ENCODE data around the gene CDC6.
A peak's percentile ranks its signal among the peaks of the same experiment; 100 is the strongest.

CDC6 gene

DNA sequence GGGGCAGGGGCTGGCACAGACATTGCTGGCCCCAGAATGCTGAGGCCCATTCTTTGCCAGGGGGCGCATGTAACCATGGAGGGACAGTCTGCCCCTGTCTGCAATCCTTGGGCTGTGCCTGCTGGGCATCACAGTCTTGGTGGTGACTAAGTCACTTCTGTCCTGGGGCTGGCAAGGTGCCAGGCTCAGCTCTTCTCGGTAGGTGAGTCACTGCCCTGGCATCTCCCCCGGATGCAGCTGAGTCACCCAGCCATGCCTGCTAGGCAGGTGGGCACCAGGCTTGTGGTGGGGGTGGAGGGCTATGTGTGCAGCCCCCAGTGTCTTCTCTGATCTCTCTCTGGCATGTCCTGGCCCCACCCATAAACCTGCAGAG, 26.9 kb downstream of the CDC6 start:
- DNase-seq (ENCODE audit: low read depth): peak; percentile 70

DNA sequence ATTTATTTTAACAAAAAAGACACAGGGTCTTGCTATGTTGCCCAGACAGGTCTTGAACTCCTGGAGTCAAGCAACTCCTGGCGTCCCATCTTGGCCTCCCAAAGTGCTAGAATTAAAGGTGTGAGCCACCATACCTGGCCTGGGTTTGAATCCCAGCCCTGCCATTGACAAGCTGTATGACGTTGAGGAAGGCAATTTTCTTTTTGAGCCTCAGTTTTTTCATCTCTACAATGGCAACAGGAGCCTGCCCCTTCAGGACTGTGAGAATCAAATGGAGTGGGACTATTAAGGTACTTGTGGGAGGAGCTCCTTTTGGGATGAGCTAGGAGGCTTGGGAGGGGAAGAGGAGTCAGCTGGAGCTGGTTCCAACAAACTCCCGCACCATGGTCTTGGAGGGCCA, 27.5 kb downstream of the CDC6 start:
- TF ChIP-seq, protein P1, sequence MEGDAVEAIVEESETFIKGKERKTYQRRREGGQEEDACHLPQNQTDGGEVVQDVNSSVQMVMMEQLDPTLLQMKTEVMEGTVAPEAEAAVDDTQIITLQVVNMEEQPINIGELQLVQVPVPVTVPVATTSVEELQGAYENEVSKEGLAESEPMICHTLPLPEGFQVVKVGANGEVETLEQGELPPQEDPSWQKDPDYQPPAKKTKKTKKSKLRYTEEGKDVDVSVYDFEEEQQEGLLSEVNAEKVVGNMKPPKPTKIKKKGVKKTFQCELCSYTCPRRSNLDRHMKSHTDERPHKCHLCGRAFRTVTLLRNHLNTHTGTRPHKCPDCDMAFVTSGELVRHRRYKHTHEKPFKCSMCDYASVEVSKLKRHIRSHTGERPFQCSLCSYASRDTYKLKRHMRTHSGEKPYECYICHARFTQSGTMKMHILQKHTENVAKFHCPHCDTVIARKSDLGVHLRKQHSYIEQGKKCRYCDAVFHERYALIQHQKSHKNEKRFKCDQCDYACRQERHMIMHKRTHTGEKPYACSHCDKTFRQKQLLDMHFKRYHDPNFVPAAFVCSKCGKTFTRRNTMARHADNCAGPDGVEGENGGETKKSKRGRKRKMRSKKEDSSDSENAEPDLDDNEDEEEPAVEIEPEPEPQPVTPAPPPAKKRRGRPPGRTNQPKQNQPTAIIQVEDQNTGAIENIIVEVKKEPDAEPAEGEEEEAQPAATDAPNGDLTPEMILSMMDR (conservative IDR thresholded peaks at IDR 0.05; ENCODE audit: low read depth, low read length): no peak
- H3K4me3 ChIP-seq (ENCODE audit: low read depth, low read length): no peak overlapping the region
- no peak for DNase-seq (ENCODE audit: low read depth)

More for the DNA sequence above, 26.9 kb downstream of the CDC6 start:
- H3K4me3 ChIP-seq (ENCODE audit: low read depth, low read length): no peak overlapping the region
- TF ChIP-seq, protein P1 (conservative IDR thresholded peaks at IDR 0.05; ENCODE audit: low read depth, low read length): no peak

DNA sequence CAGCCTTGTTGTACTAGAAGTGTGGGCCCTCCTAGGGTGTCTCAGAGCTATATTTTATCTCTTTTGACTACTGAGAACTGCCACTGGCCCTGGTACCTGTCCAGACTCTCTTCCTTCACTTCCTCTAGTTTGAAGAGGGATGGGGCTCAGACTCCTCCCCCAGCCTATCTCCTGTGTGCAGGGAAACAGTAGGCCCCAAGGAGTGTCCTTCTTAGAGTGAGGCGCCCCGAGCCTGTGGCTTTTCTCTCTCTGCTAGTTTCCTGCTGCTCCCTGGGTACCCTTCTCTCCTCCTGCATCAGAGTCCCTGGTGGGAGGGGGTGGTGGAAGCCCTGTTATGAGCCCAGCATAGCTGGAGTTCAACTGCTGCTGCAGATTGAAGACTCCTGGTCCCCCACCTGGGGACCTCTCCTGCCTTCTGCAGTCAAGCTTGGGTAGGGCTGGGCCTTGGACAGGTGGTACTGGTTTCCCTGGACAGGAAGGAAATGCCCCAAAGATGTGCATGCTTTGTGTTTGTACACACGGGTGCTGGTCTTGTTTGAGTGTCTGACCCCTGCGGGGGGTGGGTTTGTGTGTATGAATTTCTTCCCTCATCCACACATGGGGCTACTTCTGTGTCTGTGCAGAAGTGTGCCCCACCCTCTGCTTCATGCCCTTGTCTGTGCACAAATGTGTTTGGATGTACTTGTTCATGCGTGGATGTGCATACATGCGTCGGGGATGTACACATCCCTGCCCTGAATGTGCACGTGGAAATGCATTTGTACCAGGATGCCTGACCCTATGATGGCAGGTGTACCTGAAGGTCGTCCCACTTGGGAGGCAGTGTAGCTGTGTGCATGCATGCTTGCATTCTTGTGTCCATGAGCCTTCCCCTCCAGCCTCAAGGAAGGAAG, 28.2 kb downstream of the CDC6 start:
- H3K4me3 ChIP-seq (ENCODE audit: low read depth, low read length): peak overlapping the region; percentile 8
- TF ChIP-seq, protein P1 (conservative IDR thresholded peaks at IDR 0.05; ENCODE audit: low read depth, low read length): no peak
- no peak for DNase-seq (ENCODE audit: low read depth)

DNA sequence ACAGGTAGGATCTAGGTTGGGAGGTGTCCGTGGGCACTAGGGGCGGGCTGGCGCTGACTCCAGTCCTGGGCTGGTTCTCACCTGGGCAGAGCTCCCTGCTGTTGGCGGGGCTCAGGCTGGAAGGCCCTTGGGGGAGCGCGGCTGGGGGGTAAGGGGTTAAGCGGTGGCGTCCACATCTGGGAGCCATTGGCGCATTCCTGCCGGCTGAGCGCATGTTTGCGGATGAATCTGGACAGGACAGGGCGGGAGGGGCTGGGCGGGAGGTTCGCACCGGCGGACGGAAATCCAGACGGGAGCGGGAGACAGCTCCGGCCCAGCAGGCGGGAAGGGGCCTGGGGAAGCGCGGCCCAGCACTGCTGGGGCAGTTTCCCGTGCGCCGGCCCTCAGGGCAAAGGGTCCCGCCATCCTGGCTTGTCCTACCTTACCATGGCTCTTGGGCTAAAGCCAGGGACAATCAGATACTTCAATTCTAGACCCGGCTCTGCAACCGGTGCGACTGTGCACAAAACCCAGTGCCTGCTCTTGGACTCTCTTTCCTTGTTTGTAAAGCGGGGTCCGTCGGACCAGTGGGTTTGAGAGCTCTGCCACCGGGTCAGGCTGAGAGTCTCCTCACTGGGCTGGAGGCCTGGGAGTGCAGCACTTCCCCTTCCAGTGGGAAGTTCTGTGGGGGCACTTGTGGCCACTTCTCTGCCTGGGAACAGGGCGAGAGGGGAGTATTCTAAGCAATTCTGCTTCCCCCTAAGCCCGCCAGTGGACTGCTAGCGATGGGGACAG, 29.1 kb downstream of the CDC6 start:
- TF ChIP-seq, protein P1 (conservative IDR thresholded peaks at IDR 0.05; ENCODE audit: low read depth, low read length): no peak
- DNase-seq (ENCODE audit: low read depth): peak; percentile 75
- peak overlapping the region; percentile 36 for H3K4me3 ChIP-seq (ENCODE audit: low read depth, low read length)

DNA sequence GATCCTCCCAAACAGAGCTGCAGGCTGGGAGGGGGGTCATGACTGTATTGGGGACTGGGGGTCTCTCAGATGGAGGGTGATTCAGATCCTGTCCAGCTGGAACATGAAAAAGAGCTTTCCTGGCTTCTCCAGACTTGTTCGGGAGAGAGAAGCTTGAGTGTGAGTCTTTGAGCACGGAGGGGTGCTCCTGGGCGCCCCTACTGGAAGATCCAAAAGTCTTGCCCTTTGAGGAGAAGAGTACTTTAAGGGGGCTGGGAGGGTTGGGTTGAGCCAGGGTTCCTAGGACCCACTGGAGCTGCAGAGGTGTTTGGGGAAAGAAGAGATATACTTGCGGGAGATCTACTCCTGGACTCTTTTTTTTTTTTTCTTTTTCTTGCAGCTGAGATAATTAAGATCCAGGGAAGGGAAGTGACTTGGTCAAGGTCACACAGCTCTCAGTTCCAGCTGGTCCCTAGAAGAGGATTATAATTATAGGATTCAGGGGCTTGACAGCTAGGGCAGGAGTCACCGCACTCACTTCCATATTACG, 29.7 kb downstream of the CDC6 start:
- TF ChIP-seq, protein P1 (conservative IDR thresholded peaks at IDR 0.05; ENCODE audit: low read depth, low read length): peak; percentile 74
- H3K4me3 ChIP-seq (ENCODE audit: low read depth, low read length): peak overlapping the region; percentile 93
- DNase-seq (ENCODE audit: low read depth): peak; percentile 73

DNA sequence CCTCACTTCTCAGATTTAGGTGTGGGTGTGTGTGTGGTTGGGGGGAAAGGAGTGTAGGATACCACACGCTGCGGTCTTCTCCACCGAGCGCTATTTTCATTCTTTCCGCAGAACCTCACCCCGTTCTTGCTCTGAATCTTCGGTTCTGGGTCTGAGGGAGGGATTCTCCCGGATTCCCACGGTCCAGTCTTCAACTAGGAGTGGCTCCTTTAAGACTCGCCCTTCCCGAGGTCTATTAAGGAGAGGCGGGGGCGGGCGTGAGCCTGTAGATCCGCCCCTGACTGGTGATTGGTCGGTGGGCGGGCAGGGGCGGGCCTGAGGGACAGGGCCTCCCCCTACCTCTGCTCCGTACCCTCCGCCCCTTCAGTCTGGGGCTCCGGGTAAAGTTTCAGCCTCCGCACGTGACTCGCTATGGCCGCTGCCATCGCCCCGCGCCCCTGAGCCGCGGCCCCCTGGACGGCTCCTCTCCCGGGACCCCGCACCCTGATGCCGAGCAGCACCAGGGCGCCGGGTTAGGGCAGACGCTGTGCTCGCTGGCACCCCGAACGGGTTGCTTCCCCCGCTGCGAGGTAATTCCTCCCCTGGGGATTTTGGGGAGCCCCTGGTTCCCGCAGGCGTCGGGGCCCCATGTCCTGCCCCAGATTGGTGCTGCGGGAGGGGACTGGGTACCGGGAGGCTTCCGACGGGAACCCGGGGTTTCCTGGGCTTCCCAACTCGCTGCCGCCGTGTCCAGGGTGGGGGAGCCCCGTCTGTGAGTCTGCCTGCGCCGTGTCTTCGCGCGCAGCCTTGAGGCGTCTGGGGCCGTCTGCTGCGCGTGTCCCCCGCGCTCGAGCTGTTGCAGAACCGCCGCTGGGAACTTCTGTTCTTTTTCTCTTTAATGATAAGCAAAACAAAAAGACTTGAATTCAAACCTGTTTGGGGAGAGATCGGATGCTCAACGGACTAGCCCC, 30.5 kb downstream of the CDC6 start:
- peak; percentile 97 for DNase-seq (ENCODE audit: low read depth)
- H3K4me3 ChIP-seq (ENCODE audit: low read depth, low read length): peak overlapping the region; percentile 93
- TF ChIP-seq, protein P1 (conservative IDR thresholded peaks at IDR 0.05; ENCODE audit: low read depth, low read length): no peak

Measured in choroid plexus epithelial cell (primary cell).